T47D (cell line): ENCODE measurements around the gene ENOX1.

Experiments
- DNase-seq, 2 experiments: peaks; one replicate each; pipeline versions ENCODE4 v3.0.0 to v3.0.0-alpha.2; 2011 to 2012; ENCODE audit warnings: low read depth in 1 of 2, low spot score in 1 of 2
- JUND ChIP-seq: IDR thresholded peaks from 2 replicates; pipeline ENCODE4 v1.6.1; 2012; ENCODE audit warnings: low read depth
- in situ Hi-C: cut with HindIII; loops from 2 replicates; pipeline ENCODE4 v1.10.0; 2016; ENCODE audit warnings: low sequenced_read_pairs, low pct_unique_long_range_greater_than_20kb

Gene ENOX1

GRCh38 chr13:43648733-43649132, 138.0 kb downstream of the ENOX1 start:
- no peak for TF ChIP-seq JUND
- in situ Hi-C loops: no loop called here

GRCh38 chr13:43647471-43647870, 139.3 kb downstream of the ENOX1 start:
- DNase-seq: no peak
- in situ Hi-C loops: no loop called here
- TF ChIP-seq JUND: no peak

More at GRCh38 chr13:43648733-43649132, 138.0 kb downstream of the ENOX1 start:
- DNase-seq: no peak

GRCh38 chr13:43640476-43640875, 146.3 kb downstream of the ENOX1 start:
- DNase-seq: no peak
- in situ Hi-C loops: no loop called here
- no peak for TF ChIP-seq JUND

GRCh38 chr13:43631106-43631505, 155.7 kb downstream of the ENOX1 start:
- DNase-seq: no peak
- in situ Hi-C loops: no loop called here
- no peak for TF ChIP-seq JUND

DNA sequence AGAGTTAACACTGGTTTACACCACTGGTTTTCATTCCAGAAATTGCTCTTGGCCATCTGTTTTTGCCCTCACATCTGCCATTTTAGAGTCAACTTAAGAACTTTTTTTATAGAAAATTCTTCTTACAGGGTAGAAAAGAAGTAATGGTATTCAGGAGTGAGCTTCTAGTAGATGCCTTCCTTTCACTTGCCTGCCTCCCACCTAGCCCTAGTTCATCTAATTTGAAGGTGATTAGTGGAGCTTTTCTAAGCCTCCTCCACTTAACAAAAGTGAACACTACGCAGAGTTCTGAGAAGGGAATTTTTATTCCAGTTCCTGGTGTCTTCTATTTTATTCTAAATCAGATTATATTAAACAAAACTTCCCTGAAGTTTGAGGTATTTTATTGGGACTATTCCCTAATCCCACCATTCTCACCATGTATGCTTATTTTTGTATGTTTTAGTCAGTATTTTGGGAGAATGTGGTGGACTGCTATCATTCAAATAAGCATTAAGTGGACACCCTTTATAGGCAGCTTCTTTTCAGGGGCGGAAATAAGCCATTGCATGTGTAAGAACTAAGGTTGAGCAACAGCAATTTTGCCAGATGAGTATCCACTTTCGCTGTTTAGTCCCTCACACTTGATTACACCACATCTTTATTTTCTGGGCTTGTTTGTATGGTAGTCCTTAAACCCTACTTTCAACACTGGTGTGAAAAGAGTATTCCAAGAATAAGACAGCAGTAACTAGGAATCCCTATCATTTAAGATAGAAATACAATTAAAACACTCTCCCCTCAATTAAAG, 156.9 kb downstream of the ENOX1 start:
- no peak for TF ChIP-seq JUND
- no peak for DNase-seq
- in situ Hi-C loops: no loop called here

DNA sequence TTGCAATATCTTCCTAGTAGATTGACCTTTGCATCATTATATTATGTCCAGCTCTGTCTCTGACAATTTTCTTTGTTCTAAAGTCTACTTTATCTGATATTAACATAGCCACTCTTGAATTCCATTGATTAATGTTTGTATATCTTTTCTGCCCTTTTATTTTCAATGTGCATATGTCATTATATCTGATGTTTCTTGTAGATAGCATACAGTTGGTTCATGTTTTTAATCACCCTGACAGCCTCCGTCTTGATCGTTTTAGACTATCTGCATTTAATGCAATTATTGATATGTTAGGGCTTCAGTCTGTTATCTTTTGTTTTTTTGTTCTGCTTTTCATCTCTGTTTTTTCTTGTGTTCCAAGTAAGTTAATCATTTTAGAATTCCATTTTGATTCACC, 159.8 kb downstream of the ENOX1 start:
- in situ Hi-C loops: no loop called here
- no peak for DNase-seq

DNA sequence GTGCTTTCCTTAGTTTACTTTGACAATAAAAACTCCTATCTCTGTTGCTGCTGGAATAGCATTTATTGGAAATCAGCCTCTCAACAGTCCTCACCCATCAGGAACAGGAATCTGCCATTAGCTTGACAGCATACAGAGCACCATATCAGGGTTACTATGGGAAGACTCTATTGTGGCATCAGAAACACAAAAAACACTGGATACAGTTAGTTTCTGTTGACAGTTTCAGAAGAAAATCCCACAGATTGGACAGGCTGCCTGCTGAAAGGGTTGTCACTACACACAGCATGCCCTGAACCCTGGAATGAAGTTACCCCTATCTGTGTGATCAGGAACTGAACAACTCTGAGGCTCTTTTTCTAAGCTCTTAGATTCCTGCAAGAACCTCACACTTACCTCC, 172.7 kb downstream of the ENOX1 start:
- in situ Hi-C loops: no loop called here
- no peak for DNase-seq
- no peak for TF ChIP-seq JUND

More for the DNA sequence above, 159.8 kb downstream of the ENOX1 start:
- TF ChIP-seq JUND: no peak

DNA sequence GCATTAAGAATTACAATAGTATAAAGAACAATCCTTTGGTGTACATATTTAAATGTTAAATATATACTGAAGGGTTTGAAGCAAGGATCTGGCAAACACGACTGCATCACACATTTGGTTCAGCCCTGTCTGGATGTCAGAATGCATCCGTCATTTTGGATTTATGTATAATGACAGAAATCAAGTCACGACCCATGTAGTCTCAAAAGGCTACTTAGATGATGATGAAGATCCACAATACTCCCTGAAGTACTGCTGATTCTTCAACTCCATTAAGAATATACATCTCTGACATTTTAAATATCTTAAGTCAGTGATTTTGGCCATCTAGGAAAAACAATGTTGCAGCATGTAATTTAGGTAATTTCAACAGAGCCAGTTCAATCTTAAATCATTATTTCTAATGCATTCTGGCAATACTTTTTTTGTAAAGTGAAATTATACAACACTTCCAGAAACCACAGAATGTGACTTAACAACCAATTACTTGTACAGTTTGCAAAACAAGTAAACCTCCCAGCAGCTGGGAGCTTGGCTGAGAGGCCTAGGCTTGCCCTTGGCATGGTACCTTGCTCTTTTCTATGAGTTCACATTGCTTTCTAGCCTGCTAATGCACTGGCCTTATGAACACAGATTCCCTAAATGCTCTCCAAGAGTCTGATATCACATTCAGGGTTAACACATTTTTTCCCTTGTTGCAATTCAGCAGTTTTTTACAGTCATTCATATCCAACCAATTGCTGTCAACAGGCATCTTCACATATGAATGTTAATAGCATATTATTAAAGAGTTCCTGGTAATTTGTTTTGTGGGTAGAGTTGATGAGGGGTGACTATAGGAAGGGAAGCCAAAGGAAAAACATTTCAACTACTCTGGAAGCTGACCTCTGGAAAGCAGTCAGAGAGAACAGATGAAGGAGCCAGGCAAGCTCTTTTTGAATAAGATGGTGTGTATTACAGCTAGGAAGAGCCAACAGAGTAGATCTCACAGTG, 175.2 kb downstream of the ENOX1 start:
- DNase-seq: no peak
- no peak for TF ChIP-seq JUND
- in situ Hi-C loops: no loop called here

- no peak for TF ChIP-seq JUND
- DNase-seq: no peak
- in situ Hi-C loops: no loop called here
Observed at GRCh38 chr13:43608400-43609137, 178.2 kb downstream of the ENOX1 start.

- TF ChIP-seq JUND: no peak
- no peak for DNase-seq
- in situ Hi-C loops: no loop called here
Observed at GRCh38 chr13:43597599-43597945, 189.2 kb downstream of the ENOX1 start.

DNA sequence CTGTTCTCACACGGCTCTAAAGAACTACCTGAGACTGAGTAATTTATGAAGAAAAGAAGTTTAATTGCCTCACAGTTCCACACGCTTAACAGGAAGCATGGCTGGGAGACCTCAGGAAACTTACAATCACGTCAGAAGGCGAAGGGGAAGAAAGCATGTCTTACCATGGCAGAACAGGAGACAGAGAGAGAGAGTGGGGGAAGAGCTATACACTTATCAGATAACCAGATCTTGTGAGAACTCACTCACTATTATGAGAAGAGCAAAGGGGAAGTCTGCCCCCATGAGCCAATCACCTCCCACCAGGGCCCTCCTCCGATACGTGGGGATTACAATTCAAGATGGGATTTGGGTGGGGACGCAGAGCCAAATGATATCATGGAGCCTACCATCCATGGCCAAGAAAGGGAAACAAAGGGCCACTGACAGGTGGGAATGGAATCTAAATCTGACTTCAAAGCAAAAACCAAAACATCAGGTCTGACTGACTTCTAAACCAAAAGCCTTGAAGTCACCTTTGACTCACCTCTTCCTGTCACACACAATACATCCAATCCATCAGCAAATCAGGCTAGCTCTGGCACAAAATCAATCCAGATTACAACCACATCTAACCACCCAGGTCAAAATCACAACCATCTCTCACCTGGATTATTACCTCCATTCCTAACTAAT, 189.7 kb downstream of the ENOX1 start:
- no peak for DNase-seq
- in situ Hi-C loops: no loop called here
- no peak for TF ChIP-seq JUND

DNA sequence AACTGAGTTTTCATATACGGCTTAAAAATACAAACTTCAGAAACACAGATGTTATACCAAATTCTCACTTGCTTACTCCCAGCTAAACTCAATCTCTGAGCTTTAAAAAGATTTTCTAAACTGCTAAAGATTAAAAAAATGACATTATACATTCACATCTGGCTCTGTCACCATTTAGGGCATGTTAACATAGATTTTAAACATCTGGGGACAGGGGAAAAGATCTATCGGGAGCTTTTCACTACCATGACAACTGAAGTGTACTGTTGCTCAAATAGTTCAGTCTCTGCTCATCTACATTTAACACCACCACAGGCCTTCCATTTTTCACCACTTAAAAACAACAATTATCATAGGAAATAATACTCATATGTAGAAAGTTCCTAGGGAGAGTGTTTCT, 190.8 kb downstream of the ENOX1 start:
- no peak for DNase-seq
- in situ Hi-C loops: no loop called here
- no peak for TF ChIP-seq JUND
